Measurements from ENCODE around the gene HMGB1.

- TF ChIP-seq POLR2A (IDR thresholded peaks at IDR 0.05; ENCODE audit: low read length) (no peak), GATA1 (IDR thresholded peaks at IDR 0.05; ENCODE audit: low read depth, low read length) (no peak)
These were observed 45.2 kb upstream of the HMGB1 start for GRCh38 chr13:30510811-30511371.

All from erythroblast (primary cell).